ENCODE measurements around the gene NUP98.
A peak's percentile ranks its signal among the peaks of the same experiment; 100 is the strongest.

Gene NUP98

DNA sequence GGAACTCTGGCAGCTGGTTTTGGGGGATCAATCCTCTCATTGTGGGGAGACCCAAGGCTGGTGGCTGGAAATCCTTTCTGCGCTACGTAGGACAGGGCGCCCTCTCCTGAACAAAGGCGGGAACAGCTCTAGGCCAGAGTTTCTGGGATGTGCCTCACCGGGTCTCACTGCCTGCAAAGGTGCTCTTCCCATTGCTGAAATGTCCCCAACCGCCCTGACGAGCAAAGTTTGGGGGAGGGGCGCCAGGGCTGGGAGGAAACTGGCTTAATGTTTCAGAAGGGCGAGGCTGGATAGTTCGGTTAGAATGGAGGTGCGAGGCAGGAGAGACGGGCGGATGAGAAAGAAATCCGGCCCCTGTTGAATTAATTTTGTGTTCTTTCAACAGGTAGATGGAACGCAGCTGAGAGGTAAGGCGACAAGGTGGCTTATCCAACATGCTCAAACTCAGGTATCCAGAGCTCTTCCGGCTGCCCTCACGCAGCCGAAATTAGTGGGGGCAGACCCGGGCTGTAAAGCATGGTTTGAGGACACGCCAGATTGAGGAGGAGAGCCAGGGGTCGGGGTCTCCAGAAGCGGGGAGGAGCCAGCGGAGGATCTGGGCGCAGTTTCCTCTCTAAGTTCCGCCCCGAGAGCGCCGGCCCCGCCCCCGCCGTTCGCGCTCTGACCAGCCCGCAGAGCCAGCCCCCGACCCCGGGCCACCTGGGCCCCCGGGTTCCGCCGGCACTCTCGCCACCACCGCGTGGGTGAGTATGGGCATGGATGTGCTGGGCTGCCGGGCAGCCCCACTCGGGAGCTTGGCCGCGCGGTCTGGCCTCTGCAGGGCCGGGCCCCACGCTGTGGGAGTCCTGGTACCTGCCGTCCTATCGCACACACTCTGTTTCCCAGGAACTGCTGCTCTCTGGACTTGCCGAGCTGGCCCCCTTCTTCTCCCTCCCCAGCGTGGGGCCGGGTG lies 10.8 kb upstream of the NUP98 start, which contains the start of gene PGAP2 (continued):
- TF ChIP-seq TSHZ1 (tag by site-specific recombination; IDR thresholded peaks at IDR 0.05; ENCODE audit: borderline replicate concordance) (no peak), SALL2 (tag by site-specific recombination; IDR thresholded peaks at IDR 0.05; ENCODE audit: borderline replicate concordance) (no peak), ZNF146 (tag by site-specific recombination; IDR thresholded peaks at IDR 0.05) (no peak), ZNF677 (tag by site-specific recombination; IDR thresholded peaks at IDR 0.05) (no peak), ZNF544 (tag by site-specific recombination; IDR thresholded peaks at IDR 0.05) (no peak), INSM2 (tag by site-specific recombination; IDR thresholded peaks at IDR 0.05) (no peak), ZNF626 (tag by site-specific recombination; IDR thresholded peaks at IDR 0.05) (no peak), GLIS1 (tag by site-specific recombination; IDR thresholded peaks at IDR 0.05) (peak; percentile 53), ZNF223 (tag by site-specific recombination; IDR thresholded peaks at IDR 0.05) (no peak), RBAK (tag by site-specific recombination; IDR thresholded peaks at IDR 0.05) (no peak), GLI2 (tag by site-specific recombination; IDR thresholded peaks at IDR 0.05; ENCODE audit: borderline replicate concordance, low read depth) (no peak), SP7 (tag by site-specific recombination; IDR thresholded peaks at IDR 0.05) (0 out of 2 replicates have a peak, but pooled peaks have one; percentile 18), ZSCAN16 (tag by site-specific recombination; IDR thresholded peaks at IDR 0.05) (no peak), ZNF548 (tag by site-specific recombination; IDR thresholded peaks at IDR 0.05) (no peak), ZNF600 (tag by site-specific recombination; IDR thresholded peaks at IDR 0.05) (no peak; the same call in 1 of the 2 replicates), BCL11A (tag by site-specific recombination; IDR thresholded peaks at IDR 0.05; ENCODE audit: low read depth) (no peak), ZNF174 (tag by site-specific recombination; IDR thresholded peaks at IDR 0.05) (no peak), FEZF1 (tag by site-specific recombination; IDR thresholded peaks at IDR 0.05) (no peak), ZNF660 (tag by site-specific recombination; IDR thresholded peaks at IDR 0.05) (no peak), GLIS2 (tag by site-specific recombination; IDR thresholded peaks at IDR 0.05) (0 out of 2 replicates have a peak, but pooled peaks have one; percentile 29), SP2 (tag by site-specific recombination; IDR thresholded peaks at IDR 0.05) (peak; percentile 42; the same call in 1 of the 2 replicates), ZBTB17 (tag by site-specific recombination; IDR thresholded peaks at IDR 0.05) (0 out of 2 replicates have a peak, but pooled peaks have one; percentile 42), ZNF423 (tag by site-specific recombination; IDR thresholded peaks at IDR 0.05) (no peak), KLF10 (tag by site-specific recombination; IDR thresholded peaks at IDR 0.05) (0 out of 2 replicates have a peak, but pooled peaks have one; percentile 9), ZNF335 (tag by site-specific recombination; conservative IDR thresholded peaks at IDR 0.05) (peak; percentile 75; the same call in 1 of the 2 replicates)
- TF ChIP-seq, protein P1, sequence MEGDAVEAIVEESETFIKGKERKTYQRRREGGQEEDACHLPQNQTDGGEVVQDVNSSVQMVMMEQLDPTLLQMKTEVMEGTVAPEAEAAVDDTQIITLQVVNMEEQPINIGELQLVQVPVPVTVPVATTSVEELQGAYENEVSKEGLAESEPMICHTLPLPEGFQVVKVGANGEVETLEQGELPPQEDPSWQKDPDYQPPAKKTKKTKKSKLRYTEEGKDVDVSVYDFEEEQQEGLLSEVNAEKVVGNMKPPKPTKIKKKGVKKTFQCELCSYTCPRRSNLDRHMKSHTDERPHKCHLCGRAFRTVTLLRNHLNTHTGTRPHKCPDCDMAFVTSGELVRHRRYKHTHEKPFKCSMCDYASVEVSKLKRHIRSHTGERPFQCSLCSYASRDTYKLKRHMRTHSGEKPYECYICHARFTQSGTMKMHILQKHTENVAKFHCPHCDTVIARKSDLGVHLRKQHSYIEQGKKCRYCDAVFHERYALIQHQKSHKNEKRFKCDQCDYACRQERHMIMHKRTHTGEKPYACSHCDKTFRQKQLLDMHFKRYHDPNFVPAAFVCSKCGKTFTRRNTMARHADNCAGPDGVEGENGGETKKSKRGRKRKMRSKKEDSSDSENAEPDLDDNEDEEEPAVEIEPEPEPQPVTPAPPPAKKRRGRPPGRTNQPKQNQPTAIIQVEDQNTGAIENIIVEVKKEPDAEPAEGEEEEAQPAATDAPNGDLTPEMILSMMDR (tag by site-specific recombination; IDR thresholded peaks at IDR 0.05) = peak; percentile 54
- TF ChIP-seq, protein P2, sequence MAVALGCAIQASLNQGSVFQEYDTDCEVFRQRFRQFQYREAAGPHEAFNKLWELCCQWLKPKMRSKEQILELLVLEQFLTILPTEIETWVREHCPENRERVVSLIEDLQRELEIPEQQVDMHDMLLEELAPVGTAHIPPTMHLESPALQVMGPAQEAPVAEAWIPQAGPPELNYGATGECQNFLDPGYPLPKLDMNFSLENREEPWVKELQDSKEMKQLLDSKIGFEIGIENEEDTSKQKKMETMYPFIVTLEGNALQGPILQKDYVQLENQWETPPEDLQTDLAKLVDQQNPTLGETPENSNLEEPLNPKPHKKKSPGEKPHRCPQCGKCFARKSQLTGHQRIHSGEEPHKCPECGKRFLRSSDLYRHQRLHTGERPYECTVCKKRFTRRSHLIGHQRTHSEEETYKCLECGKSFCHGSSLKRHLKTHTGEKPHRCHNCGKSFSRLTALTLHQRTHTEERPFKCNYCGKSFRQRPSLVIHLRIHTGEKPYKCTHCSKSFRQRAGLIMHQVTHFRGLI (tag by site-specific recombination; IDR thresholded peaks at IDR 0.05) = no peak
- TF ChIP-seq, protein P3, sequence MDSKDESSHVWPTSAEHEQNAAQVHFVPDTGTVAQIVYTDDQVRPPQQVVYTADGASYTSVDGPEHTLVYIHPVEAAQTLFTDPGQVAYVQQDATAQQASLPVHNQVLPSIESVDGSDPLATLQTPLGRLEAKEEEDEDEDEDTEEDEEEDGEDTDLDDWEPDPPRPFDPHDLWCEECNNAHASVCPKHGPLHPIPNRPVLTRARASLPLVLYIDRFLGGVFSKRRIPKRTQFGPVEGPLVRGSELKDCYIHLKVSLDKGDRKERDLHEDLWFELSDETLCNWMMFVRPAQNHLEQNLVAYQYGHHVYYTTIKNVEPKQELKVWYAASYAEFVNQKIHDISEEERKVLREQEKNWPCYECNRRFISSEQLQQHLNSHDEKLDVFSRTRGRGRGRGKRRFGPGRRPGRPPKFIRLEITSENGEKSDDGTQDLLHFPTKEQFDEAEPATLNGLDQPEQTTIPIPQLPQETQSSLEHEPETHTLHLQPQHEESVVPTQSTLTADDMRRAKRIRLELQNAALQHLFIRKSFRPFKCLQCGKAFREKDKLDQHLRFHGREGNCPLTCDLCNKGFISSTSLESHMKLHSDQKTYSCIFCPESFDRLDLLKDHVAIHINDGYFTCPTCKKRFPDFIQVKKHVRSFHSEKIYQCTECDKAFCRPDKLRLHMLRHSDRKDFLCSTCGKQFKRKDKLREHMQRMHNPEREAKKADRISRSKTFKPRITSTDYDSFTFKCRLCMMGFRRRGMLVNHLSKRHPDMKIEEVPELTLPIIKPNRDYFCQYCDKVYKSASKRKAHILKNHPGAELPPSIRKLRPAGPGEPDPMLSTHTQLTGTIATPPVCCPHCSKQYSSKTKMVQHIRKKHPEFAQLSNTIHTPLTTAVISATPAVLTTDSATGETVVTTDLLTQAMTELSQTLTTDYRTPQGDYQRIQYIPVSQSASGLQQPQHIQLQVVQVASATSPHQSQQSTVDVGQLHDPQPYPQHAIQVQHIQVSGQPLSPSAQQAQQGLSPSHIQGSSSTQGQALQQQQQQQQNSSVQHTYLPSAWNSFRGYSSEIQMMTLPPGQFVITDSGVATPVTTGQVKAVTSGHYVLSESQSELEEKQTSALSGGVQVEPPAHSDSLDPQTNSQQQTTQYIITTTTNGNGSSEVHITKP (tag by site-specific recombination; IDR thresholded peaks at IDR 0.05) = no peak

All from HEK293 (cell line).